LNCAP (cell line): ENCODE results near the gene RANBP2.

Experiments
- TF ChIP-seq, protein P1 (sequence below): fragments of 450-650 bp; IDR thresholded peaks from 2 replicates; pipeline ENCODE4 v1.5.1; 2017; ENCODE audit warnings: mild to moderate bottlenecking

The RANBP2 gene

DNA sequence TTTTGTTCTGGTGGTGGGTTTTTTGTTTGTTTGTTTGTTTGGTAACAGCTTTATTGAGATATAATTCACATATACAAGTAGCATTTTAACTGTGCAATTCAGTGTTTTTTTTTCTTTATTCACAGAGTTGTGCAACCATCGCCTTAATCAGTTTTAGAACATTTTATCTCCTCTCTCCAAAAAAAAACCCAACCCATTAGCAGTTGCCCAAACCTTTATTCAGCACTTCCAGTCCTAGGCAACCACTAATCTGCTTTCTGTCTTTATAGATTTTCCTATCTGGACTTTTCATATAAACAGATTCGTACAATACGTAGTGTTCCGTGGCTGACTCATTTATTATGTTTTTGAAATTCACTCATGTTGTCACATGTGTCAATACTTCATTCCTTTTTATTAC, 106.0 kb downstream of the RANBP2 start:
- TF ChIP-seq, protein P1, sequence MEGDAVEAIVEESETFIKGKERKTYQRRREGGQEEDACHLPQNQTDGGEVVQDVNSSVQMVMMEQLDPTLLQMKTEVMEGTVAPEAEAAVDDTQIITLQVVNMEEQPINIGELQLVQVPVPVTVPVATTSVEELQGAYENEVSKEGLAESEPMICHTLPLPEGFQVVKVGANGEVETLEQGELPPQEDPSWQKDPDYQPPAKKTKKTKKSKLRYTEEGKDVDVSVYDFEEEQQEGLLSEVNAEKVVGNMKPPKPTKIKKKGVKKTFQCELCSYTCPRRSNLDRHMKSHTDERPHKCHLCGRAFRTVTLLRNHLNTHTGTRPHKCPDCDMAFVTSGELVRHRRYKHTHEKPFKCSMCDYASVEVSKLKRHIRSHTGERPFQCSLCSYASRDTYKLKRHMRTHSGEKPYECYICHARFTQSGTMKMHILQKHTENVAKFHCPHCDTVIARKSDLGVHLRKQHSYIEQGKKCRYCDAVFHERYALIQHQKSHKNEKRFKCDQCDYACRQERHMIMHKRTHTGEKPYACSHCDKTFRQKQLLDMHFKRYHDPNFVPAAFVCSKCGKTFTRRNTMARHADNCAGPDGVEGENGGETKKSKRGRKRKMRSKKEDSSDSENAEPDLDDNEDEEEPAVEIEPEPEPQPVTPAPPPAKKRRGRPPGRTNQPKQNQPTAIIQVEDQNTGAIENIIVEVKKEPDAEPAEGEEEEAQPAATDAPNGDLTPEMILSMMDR: no peak

DNA sequence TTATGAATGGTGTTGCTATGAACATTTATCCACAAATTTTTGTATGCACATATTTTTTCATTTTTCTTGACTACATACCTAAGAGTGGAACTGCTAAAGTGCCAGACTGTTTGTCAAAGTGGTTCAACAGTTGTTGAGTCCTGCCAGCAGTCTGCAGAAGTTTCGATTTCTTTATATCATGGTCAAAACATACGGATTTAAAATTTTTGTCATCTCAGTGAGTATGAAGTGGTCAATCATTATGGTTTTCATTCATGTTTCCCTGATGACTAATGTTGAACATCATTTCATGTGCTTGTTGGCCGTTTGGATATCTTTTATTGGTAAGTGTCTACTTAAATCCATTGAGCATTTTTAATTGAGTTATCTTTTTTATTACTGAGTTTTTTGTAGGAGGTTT, 106.5 kb downstream of the RANBP2 start:
- TF ChIP-seq, protein P1: no peak

DNA sequence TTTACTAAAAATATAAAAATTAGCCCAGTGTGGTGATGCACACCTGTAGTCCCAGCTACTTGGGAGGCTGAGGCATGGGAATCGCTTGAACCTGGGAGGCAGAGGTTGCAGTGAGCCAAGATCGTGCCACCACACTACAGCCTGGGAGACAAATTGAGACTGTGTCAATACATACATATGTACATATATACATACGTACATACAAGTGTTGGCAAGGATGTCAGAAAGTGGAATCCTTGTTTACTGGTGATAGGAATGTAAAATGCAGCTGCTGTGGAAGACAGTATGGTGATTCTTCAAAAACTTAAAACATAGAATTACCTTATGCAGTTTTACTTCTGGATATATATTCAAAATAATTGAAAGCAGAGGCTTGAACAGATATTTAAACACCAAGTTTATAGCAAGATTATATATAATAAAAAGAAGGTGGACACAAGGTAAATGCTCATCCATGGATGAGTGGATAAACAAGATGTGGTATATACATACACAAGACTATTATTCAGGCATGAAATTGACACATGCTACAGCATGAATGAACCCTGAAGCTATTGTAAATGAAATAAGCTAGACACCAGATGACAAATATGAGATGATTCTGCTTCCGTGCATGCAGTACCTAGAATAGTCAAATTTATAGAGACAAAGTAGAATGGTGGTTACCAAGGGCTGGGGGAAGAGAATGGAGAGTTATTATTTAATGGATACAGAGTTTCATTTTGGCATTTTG, 110.5 kb downstream of the RANBP2 start:
- TF ChIP-seq, protein P1: no peak

DNA sequence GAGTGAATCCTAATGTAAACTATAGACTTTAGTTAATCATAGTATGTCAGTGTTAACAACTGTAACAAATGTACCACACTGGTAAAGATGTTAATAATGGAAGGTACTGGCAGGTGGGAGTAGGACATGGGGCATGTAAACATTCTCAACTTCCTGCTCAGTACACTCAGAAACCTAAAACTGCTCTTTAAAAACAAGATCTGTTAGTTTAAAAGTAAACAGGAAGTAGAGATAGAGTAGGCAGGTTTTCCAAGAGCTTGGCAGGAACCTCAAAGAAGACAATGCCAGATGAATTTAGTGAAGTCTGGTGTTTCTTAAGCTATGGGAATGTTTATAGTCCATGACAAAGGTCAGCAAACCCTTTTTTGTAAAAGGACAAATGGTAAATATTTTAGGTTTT, 113.9 kb downstream of the RANBP2 start:
- TF ChIP-seq, protein P1: no peak

DNA sequence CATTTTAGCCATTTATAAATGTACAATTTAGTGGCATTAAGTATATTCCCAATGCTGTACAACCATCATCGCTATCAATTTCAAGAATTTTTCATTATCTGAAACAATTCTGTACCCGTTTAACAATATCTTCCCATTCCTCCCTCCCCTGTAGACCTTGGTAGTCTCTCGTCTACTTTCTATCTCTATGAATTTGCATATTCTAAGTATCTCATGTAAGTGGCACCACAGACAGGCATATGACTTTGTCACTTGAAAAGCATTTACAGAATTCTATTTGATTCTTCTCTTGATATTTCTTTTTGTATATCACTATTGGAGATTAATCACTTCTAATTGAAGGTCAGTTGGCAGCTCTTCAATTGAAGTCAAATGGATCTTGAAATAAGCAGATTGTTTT, 115.3 kb downstream of the RANBP2 start:
- TF ChIP-seq, protein P1: no peak

DNA sequence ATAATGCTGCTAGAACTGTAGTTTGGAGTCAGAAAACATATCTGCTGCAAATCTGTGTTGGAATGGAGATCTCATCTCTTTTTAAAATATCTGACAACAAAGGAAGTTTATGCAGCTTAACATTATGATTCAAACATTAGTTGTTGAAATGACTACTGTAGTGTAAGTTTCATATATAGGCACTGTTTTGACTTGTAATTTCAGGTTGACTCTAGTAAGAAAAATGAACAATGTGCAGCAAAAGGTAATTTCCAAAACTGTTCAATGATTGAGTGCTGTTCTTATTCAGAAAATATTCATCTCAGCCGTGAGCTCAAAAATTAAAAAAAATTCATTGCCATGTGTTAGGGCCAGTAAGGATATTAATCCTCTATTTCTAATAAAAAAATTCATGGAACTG, 115.8 kb downstream of the RANBP2 start:
- TF ChIP-seq, protein P1: no peak
